Endothelial cell of umbilical vein (primary cell): ENCODE results near the gene ZNF891. TPM values are rescaled to one million over a fixed set of nuclear protein-coding genes. Genes with fewer than 3 reads are reported as not detected.

ENCODE experiments used
- BruUV-seq: library from RNA; stranded (reverse); fragments of 400-500 nt; replicated peaks from 2 replicates; lab custom pipeline; 2021; lab: Mats Ljungman, UMichigan
- CTCF ChIA-PET: fragments of 300-600, 350-600 bp; sonication (Branson Sonifier 250); formaldehyde crosslinking; loops from one replicate; lab custom pipeline; 2021; ENCODE audit warnings: antibody characterized with exemption, inconsistent platforms; lab: Charles Lee
- POLR2A ChIA-PET: fragments of 300-600, 350-600 bp; sonication (Branson Sonifier 250); formaldehyde crosslinking; loops from one replicate; lab custom pipeline; 2021; ENCODE audit warnings: antibody characterized with exemption, inconsistent platforms; lab: Charles Lee
- DNase-seq: peaks from one replicate; pipeline ENCODE4 v3.0.0-alpha.2; 2011; ENCODE audit warnings: low read depth, low spot score
- FAIRE-seq: peaks from 2 replicates; lab custom pipeline; 2011; peaks lifted over from hg19 to GRCh38; lab: Jason Lieb, UNC
- H2AFZ ChIP-seq: 2 replicates; pipeline ENCODE4 v1.6.0; 2012; ENCODE audit warnings: low read depth, low read length, control low read depth, inconsistent platforms
- H3K27ac ChIP-seq: 2 replicates; pipeline ENCODE4 v1.5.1; 2011; ENCODE audit warnings: low read depth, mild to moderate bottlenecking, control low read depth, low read length, moderate library complexity; ENCODE audit not compliant: insufficient read depth
- H3K27me3 ChIP-seq, 2 experiments: 2 replicates each; pipeline versions ENCODE4 v1.6.0 to v1.6.1; 2011; ENCODE audit warnings: low read length in 2 of 2, mixed read lengths in 1 of 2; ENCODE audit not compliant: control insufficient read depth in 2 of 2, insufficient read depth in 2 of 2
- H3K36me3 ChIP-seq, 2 experiments: 2 replicates in 1 of 2; 3 replicates in 1 of 2; pipeline ENCODE4 v1.5.1; 2011; ENCODE audit warnings: low read length in 2 of 2, mild to moderate bottlenecking in 1 of 2, moderate library complexity in 1 of 2; ENCODE audit not compliant: control insufficient read depth in 2 of 2, insufficient read depth in 2 of 2; ENCODE audit errors: extremely low read depth in 1 of 2
- H3K4me1 ChIP-seq: 3 replicates; pipeline ENCODE4 v1.5.1; 2011; ENCODE audit warnings: mild to moderate bottlenecking, low read length; ENCODE audit not compliant: control insufficient read depth, insufficient read depth; ENCODE audit errors: extremely low read depth
- H3K4me2 ChIP-seq: 2 replicates; pipeline ENCODE4 v1.6.1; 2011; ENCODE audit warnings: low read length, control low read depth, mixed read lengths; ENCODE audit not compliant: insufficient read depth
- H3K4me3 ChIP-seq, 3 experiments: fragments of 200-600 bp in 1 of 3; sonication (generic), shearing (Covaris generic) in 1 of 3; replicated peaks in 1 of 3; 2 replicates each; pipeline ENCODE4 v1.5.1; 2011 to 2016; ENCODE audit warnings: control low read depth in 3 of 3, low read length in 3 of 3, mild to moderate bottlenecking in 2 of 3, inconsistent platforms in 1 of 3, low read depth in 1 of 3, moderate library complexity in 1 of 3; ENCODE audit not compliant: insufficient read depth in 1 of 3
- H3K79me2 ChIP-seq: 2 replicates; pipeline ENCODE4 v1.6.0; 2012; ENCODE audit warnings: low read length, inconsistent platforms; ENCODE audit not compliant: control insufficient read depth, insufficient read depth
- H3K9ac ChIP-seq: replicated peaks from 2 replicates; pipeline ENCODE3; 2011; ENCODE audit warnings: low read length, control low read depth; ENCODE audit not compliant: insufficient read depth; ENCODE audit errors: extremely low read depth
- H3K9me1 ChIP-seq: replicated peaks from 3 replicates; pipeline ENCODE4 v1.6.0; 2011; ENCODE audit warnings: mild to moderate bottlenecking, low read length; ENCODE audit not compliant: control insufficient read depth, insufficient read depth; ENCODE audit errors: extremely low read depth
- H3K9me3 ChIP-seq: replicated peaks from 2 replicates; pipeline ENCODE4 v1.5.1; 2012; ENCODE audit warnings: low read length, inconsistent platforms; ENCODE audit not compliant: control insufficient read depth, insufficient read depth
- H4K20me1 ChIP-seq: replicated peaks from 2 replicates; pipeline ENCODE3; 2011; ENCODE audit warnings: mild to moderate bottlenecking, low read length; ENCODE audit not compliant: control insufficient read depth, insufficient read depth; ENCODE audit errors: extremely low read depth
- CTCF ChIP-seq, 2 donors: IDR thresholded peaks; 1 replicate in 1 of 2; 2 replicates in 1 of 2; pipeline ENCODE4 v1.5.1; 2011; ENCODE audit warnings: low read length in 2 of 2, mild to moderate bottlenecking in 2 of 2, moderate library complexity in 2 of 2, control low read depth in 1 of 2, inconsistent platforms in 1 of 2, low read depth in 1 of 2; ENCODE audit not compliant: insufficient read depth in 1 of 2; ENCODE audit errors: extremely low read depth in 1 of 2
- EZH2 ChIP-seq: IDR thresholded peaks from 2 replicates; pipeline ENCODE4 v1.6.1; 2012; ENCODE audit warnings: borderline replicate concordance, low read depth, mild to moderate bottlenecking, moderate library complexity, low read length, inconsistent platforms; ENCODE audit not compliant: severe bottlenecking
- FOS ChIP-seq: IDR thresholded peaks from 2 replicates; pipeline ENCODE4 v1.6.1; 2011; ENCODE audit warnings: mild to moderate bottlenecking, low read length, moderate library complexity, borderline replicate concordance; ENCODE audit not compliant: insufficient read depth
- GATA2 ChIP-seq: IDR thresholded peaks from 2 replicates; pipeline ENCODE4 v1.7.0; 2011; ENCODE audit warnings: low read depth, mild to moderate bottlenecking, moderate library complexity, mixed read lengths, low read length; ENCODE audit not compliant: insufficient read length, insufficient read depth
- JUN ChIP-seq: IDR thresholded peaks from 2 replicates; pipeline ENCODE4 v1.6.1; 2011; ENCODE audit warnings: borderline replicate concordance, low read depth; ENCODE audit not compliant: insufficient read length, insufficient read depth
- MAX ChIP-seq: IDR thresholded peaks from 2 replicates; pipeline ENCODE4 v1.6.1; 2011; ENCODE audit not compliant: insufficient read depth, insufficient read length
- MYC ChIP-seq: IDR thresholded peaks from one replicate; pipeline ENCODE4 v1.6.1; 2011; ENCODE audit warnings: mild to moderate bottlenecking, low read depth, low read length
- POLR2A ChIP-seq: IDR thresholded peaks from 2 replicates; pipeline ENCODE4 v1.6.1; 2012; ENCODE audit warnings: low read depth, mild to moderate bottlenecking, control low read depth, low read length
- POLR2AphosphoS5 ChIP-seq: IDR thresholded peaks from 2 replicates; pipeline ENCODE4 v1.6.1; 2012; ENCODE audit warnings: low read depth, mild to moderate bottlenecking, control low read depth, low read length, moderate library complexity; ENCODE audit not compliant: insufficient read depth
- dilution Hi-C: fragments of 300-500 bp; cut with MboI; formaldehyde crosslinking; loops from one replicate; pipeline ENCODE4 v1.15.0; 2019; ENCODE audit warnings: low sequenced_read_pairs; ENCODE audit not compliant: extremely low pct_ligation_motif_present
- intact Hi-C: fragments of 100-400 bp; cut with micrococcal nuclease; formaldehyde crosslinking; loops from one replicate; pipeline ENCODE4 v1.10.0; 2022
- polyA plus RNA-seq, 4 experiments: library from polyadenylated mRNA; depleted of rRNA in 3 of 4; stranded (reverse) in 3 of 4; unstranded in 1 of 4; fragments of >200 nt; gene quantifications; 2 replicates each; pipeline versions ENCODE4 v1.2.1 to v1.2.3, GENCODE V29; 2011 to 2012; ENCODE audit warnings: missing spikeins in 1 of 4
- total RNA-seq: library from RNA; stranded (reverse); gene quantifications from 2 replicates; pipeline ENCODE4 v1.2.3, GENCODE V29; 2021

Gene ZNF891
- total and polyA plus RNA-seq, 2 donors (not counting 3 experiments of a cell fraction or from before 2014, with no cell fraction given) = 0.32 to 1.5 TPM

GRCh38 chr12:133063556-133063955 lies 66.5 kb downstream of the ZNF891 start:
- no peak overlapping the region for H3K9ac ChIP-seq
- intact Hi-C loops = no loop called here
- no peak overlapping the region for H3K4me3 ChIP-seq
- H3K36me3 ChIP-seq = no peaks in the 10 kb centered on the region
- no peak overlapping the region for H3K4me2 ChIP-seq
- DNase-seq = no peak
- H3K27me3 ChIP-seq = no peaks in the 10 kb centered on the region
- no peaks in the 10 kb centered on the region for H3K9me1 ChIP-seq
- TF ChIP-seq POLR2A (no peak), MAX (no peak), GATA2 (no peak), FOS (no peak), JUN (no peak), MYC (no peak), POLR2AphosphoS5 (no peak), CTCF (IDR thresholded peaks at IDR 0.05; ENCODE audit: extremely low read depth in 1 of 2, insufficient read depth in 1 of 2, low read depth in 1 of 2, low read length in 2 of 2) (no peak), EZH2 (no peak)
- no peak overlapping the region for H3K27ac ChIP-seq
- dilution Hi-C loops = no loop called here
- CTCF ChIA-PET = interaction anchor here (1.1 to 1.3 kb wide), 2 partner anchors 17 to 117 kb away, joined by 3 read pairs; no protein-coding TSS in a partner anchor
- no peaks in the 10 kb centered on the region for H3K79me2 ChIP-seq
- FAIRE-seq = no peak
- no peaks in the 10 kb centered on the region for H4K20me1 ChIP-seq
- no peak overlapping the region for H2AFZ ChIP-seq
- POLR2A ChIA-PET = no interaction called here
- no peaks in the 10 kb centered on the region for H3K4me1 ChIP-seq
- H3K9me3 ChIP-seq = peaks cover 30% of the 10 kb centered on the region
- no TSS peak for BruUV-seq
